Vagina (tissue), 2 donors: ENCODE measurements around the gene TEX22.

Experiments used
- POLR2A ChIP-seq, 2 donors: fragments of 450-650 bp; IDR thresholded peaks; one replicate each; pipeline ENCODE4 v1.6.1; 2017; ENCODE audit warnings: antibody characterized with exemption in 2 of 2, mild to moderate bottlenecking in 2 of 2, moderate library complexity in 2 of 2
- POLR2AphosphoS5 ChIP-seq, 2 donors: sonication (generic); formaldehyde crosslinking; IDR thresholded peaks; one replicate each; pipeline ENCODE4 v1.9.0; 2017; ENCODE audit warnings: antibody characterized with exemption in 2 of 2, mild to moderate bottlenecking in 2 of 2, low read depth in 1 of 2; ENCODE audit not compliant: insufficient read depth in 1 of 2
- TF ChIP-seq, protein P1 (sequence below), 3 experiments: fragments of 450-650 bp in 2 of 3; fragments of 200-600 bp in 1 of 3; sonication (generic) in 1 of 3; IDR thresholded peaks; one replicate each; pipeline ENCODE4 v1.5.1; 2017 to 2019; ENCODE audit warnings: antibody characterized with exemption in 3 of 3, mild to moderate bottlenecking in 2 of 3, moderate library complexity in 2 of 3

DNA sequence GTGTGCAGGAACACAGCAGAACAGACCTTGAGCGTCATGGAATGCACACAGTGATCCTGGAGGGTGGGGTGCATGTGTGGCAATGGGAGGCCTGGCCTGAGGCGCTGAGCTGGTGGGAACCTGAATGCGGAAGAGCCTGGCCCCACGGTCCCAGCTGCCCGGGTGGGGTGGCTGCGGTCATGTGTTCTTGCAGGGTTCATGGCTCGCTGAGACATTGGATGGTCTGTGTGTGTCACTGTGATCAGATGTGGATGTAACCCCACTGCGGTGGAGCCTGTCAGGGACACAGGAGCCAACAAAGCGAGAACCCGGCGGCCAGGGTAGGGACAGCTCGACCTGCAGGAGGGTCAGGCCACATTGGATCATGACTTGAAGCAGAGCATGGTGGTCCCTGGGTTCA lies 44.5 kb downstream of the TEX22 start:
- TF ChIP-seq, protein P1, sequence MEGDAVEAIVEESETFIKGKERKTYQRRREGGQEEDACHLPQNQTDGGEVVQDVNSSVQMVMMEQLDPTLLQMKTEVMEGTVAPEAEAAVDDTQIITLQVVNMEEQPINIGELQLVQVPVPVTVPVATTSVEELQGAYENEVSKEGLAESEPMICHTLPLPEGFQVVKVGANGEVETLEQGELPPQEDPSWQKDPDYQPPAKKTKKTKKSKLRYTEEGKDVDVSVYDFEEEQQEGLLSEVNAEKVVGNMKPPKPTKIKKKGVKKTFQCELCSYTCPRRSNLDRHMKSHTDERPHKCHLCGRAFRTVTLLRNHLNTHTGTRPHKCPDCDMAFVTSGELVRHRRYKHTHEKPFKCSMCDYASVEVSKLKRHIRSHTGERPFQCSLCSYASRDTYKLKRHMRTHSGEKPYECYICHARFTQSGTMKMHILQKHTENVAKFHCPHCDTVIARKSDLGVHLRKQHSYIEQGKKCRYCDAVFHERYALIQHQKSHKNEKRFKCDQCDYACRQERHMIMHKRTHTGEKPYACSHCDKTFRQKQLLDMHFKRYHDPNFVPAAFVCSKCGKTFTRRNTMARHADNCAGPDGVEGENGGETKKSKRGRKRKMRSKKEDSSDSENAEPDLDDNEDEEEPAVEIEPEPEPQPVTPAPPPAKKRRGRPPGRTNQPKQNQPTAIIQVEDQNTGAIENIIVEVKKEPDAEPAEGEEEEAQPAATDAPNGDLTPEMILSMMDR (IDR thresholded peaks at IDR 0.05): no peak
- TF ChIP-seq POLR2AphosphoS5 (IDR thresholded peaks at IDR 0.05; ENCODE audit: insufficient read depth in 1 of 2, low read depth in 1 of 2) (no peak), POLR2A (IDR thresholded peaks at IDR 0.05) (no peak)
